ENCODE results near the gene FOXO6. TPM values are rescaled to one million over a fixed set of nuclear protein-coding genes. Genes with fewer than 3 reads are reported as not detected.

FOXO6 gene
- total RNA-seq, 2 experiments from 2014 or later = 0.20 TPM; not detected in 1

GRCh38 chr1:41360074-41360785, 1.0 kb upstream of the FOXO6 start:
- CTCF ChIA-PET = interaction anchor here (0.5 to 1.3 kb wide), 3 partner anchors 36 to 73 kb away, joined by 3 read pairs; no protein-coding TSS in a partner anchor
- no peak for DNase-seq

GRCh38 chr1:41361495-41362356, 492 bp downstream of the FOXO6 start:
- H3K4me1 Mint-ChIP-seq = peaks cover 10% of the 10 kb centered on the region
- H3K27ac Mint-ChIP-seq = no peak overlapping the region
- H3K9me3 Mint-ChIP-seq = no peaks in the 10 kb centered on the region
- CTCF ChIA-PET = interaction anchor here (1.3 kb wide), 1 partner anchor 71 kb away, joined by 3 read pairs; no protein-coding TSS in a partner anchor
- H3K4me3 Mint-ChIP-seq = peak overlapping the region; percentile 43
- no peaks in the 10 kb centered on the region for H3K36me3 Mint-ChIP-seq (ENCODE audit: low read depth)
- no peak for DNase-seq
- POLR2A ChIA-PET = no interaction called here
- H3K27me3 Mint-ChIP-seq = peaks cover 52% of the 10 kb centered on the region

More at GRCh38 chr1:41360074-41360785, 1.0 kb upstream of the FOXO6 start:
- Mint-ChIP-seq H3K36me3 (ENCODE audit: low read depth) (no peaks in the 10 kb centered on the region), H3K9me3 (no peaks in the 10 kb centered on the region), H3K4me3 (peak overlapping the region; percentile 62), H3K27ac (no peak overlapping the region), H3K27me3 (peaks cover 47% of the 10 kb centered on the region), H3K4me1 (peaks cover 8% of the 10 kb centered on the region)
- POLR2A ChIA-PET = no interaction called here

GRCh38 chr1:41362357-41362721, 1.1 kb downstream of the FOXO6 start:
- Mint-ChIP-seq H3K4me1 (peaks cover 12% of the 10 kb centered on the region), H3K36me3 (ENCODE audit: low read depth) (no peaks in the 10 kb centered on the region), H3K27me3 (peaks cover 54% of the 10 kb centered on the region), H3K9me3 (no peaks in the 10 kb centered on the region), H3K4me3 (peak overlapping the region; percentile 43), H3K27ac (no peak overlapping the region)
- ChIA-PET POLR2A (no interaction called here), CTCF (no interaction called here)
- no peak for DNase-seq

GRCh38 chr1:41362749-41363590, 1.7 kb downstream of the FOXO6 start:
- H3K36me3 Mint-ChIP-seq (ENCODE audit: low read depth) = no peaks in the 10 kb centered on the region
- ChIA-PET POLR2A (no interaction called here), CTCF (no interaction called here)
- H3K9me3 Mint-ChIP-seq = no peaks in the 10 kb centered on the region
- no peak for DNase-seq
- H3K4me1 Mint-ChIP-seq = peaks cover 13% of the 10 kb centered on the region
- H3K4me3 Mint-ChIP-seq = no peak overlapping the region
- H3K27me3 Mint-ChIP-seq = peaks cover 60% of the 10 kb centered on the region
- H3K27ac Mint-ChIP-seq = no peak overlapping the region

- no peak overlapping the region for H3K27ac Mint-ChIP-seq
- no peak for DNase-seq
Observed at GRCh38 chr1:41363591-41364320, 2.5 kb downstream of the FOXO6 start.

GRCh38 chr1:41364442-41365319, 3.4 kb downstream of the FOXO6 start:
- DNase-seq = no peak
- no peaks in the 10 kb centered on the region for H3K36me3 Mint-ChIP-seq (ENCODE audit: low read depth)
- ChIA-PET CTCF (no interaction called here), POLR2A (no interaction called here)
- no peak overlapping the region for H3K4me3 Mint-ChIP-seq
- H3K27ac Mint-ChIP-seq = no peak overlapping the region
- no peaks in the 10 kb centered on the region for H3K9me3 Mint-ChIP-seq
- H3K4me1 Mint-ChIP-seq = peaks cover 13% of the 10 kb centered on the region
- peaks cover 60% of the 10 kb centered on the region for H3K27me3 Mint-ChIP-seq

More at GRCh38 chr1:41363591-41364320, 2.5 kb downstream of the FOXO6 start:
- H3K36me3 Mint-ChIP-seq (ENCODE audit: low read depth) = no peaks in the 10 kb centered on the region
- ChIA-PET POLR2A (no interaction called here), CTCF (no interaction called here)
- no peak overlapping the region for H3K4me3 Mint-ChIP-seq
- H3K9me3 Mint-ChIP-seq = no peaks in the 10 kb centered on the region
- peaks cover 56% of the 10 kb centered on the region for H3K27me3 Mint-ChIP-seq
- peaks cover 13% of the 10 kb centered on the region for H3K4me1 Mint-ChIP-seq

GRCh38 chr1:41365320-41365633, 4.0 kb downstream of the FOXO6 start:
- ChIA-PET CTCF (no interaction called here), POLR2A (no interaction called here)
- peaks cover 13% of the 10 kb centered on the region for H3K4me1 Mint-ChIP-seq
- peaks cover 57% of the 10 kb centered on the region for H3K27me3 Mint-ChIP-seq
- no peaks in the 10 kb centered on the region for H3K9me3 Mint-ChIP-seq
- no peak overlapping the region for H3K27ac Mint-ChIP-seq
- no peak overlapping the region for H3K4me3 Mint-ChIP-seq
- no peak for DNase-seq
- H3K36me3 Mint-ChIP-seq (ENCODE audit: low read depth) = no peaks in the 10 kb centered on the region

GRCh38 chr1:41365772-41366454, 4.7 kb downstream of the FOXO6 start:
- no peak for DNase-seq
- Mint-ChIP-seq H3K27ac (no peak overlapping the region), H3K27me3 (peaks cover 54% of the 10 kb centered on the region), H3K36me3 (ENCODE audit: low read depth) (no peaks in the 10 kb centered on the region), H3K4me1 (peaks cover 10% of the 10 kb centered on the region), H3K9me3 (no peaks in the 10 kb centered on the region), H3K4me3 (no peak overlapping the region)
- CTCF ChIA-PET = no interaction called here
- POLR2A ChIA-PET = no interaction called here

GRCh38 chr1:41366455-41367287, 5.4 kb downstream of the FOXO6 start:
- Mint-ChIP-seq H3K4me3 (no peak overlapping the region), H3K4me1 (peaks cover 10% of the 10 kb centered on the region), H3K36me3 (ENCODE audit: low read depth) (no peaks in the 10 kb centered on the region), H3K27ac (no peak overlapping the region), H3K27me3 (peaks cover 54% of the 10 kb centered on the region), H3K9me3 (no peaks in the 10 kb centered on the region)
- ChIA-PET CTCF (no interaction called here), POLR2A (no interaction called here)
- DNase-seq = no peak

- Mint-ChIP-seq H3K9me3 (no peaks in the 10 kb centered on the region), H3K4me1 (peaks cover 10% of the 10 kb centered on the region), H3K27ac (no peak overlapping the region), H3K4me3 (no peak overlapping the region), H3K36me3 (ENCODE audit: low read depth) (no peaks in the 10 kb centered on the region), H3K27me3 (peaks cover 53% of the 10 kb centered on the region)
- CTCF ChIA-PET = no interaction called here
- no peak for DNase-seq
- POLR2A ChIA-PET = no interaction called here
Observed at GRCh38 chr1:41367288-41367642, 6.0 kb downstream of the FOXO6 start.

GRCh38 chr1:41368366-41368765, 7.1 kb downstream of the FOXO6 start:
- no peaks in the 10 kb centered on the region for H3K36me3 Mint-ChIP-seq (ENCODE audit: low read depth)

More at GRCh38 chr1:41368366-41368765, 7.1 kb downstream of the FOXO6 start:
- ChIA-PET CTCF (no interaction called here), POLR2A (no interaction called here)
- H3K4me3 Mint-ChIP-seq = no peak overlapping the region
- H3K9me3 Mint-ChIP-seq = no peaks in the 10 kb centered on the region
- no peak overlapping the region for H3K27ac Mint-ChIP-seq
- H3K4me1 Mint-ChIP-seq = peaks cover 7% of the 10 kb centered on the region
- no peak for DNase-seq
- peaks cover 46% of the 10 kb centered on the region for H3K27me3 Mint-ChIP-seq
